Mesenchymal stem cell (in vitro differentiated cells and primary cell): ENCODE results near the gene NEDD9.
A peak's percentile ranks its signal among the peaks of the same experiment; 100 is the strongest.

ENCODE experiments used
- DNase-seq: peaks from one replicate; pipeline ENCODE4 v3.0.0-alpha.2; 2013
- H2AFZ ChIP-seq: one replicate; pipeline ENCODE4 v1.6.1; 2013; ENCODE audit warnings: low read depth, mild to moderate bottlenecking, control low read depth, inconsistent platforms, low read length, moderate library complexity
- H2AK5ac ChIP-seq: 2 replicates; pipeline ENCODE4 v1.6.1; 2013; ENCODE audit warnings: low read length, moderate library complexity, mild to moderate bottlenecking, inconsistent platforms; ENCODE audit not compliant: severe bottlenecking
- H2BK120ac ChIP-seq: one replicate; pipeline ENCODE4 v1.6.1; 2013; ENCODE audit warnings: low read depth, mild to moderate bottlenecking, inconsistent platforms, low read length, moderate library complexity
- H2BK12ac ChIP-seq, 2 experiments: one replicate each; pipeline ENCODE4 v1.6.1; 2013; ENCODE audit warnings: inconsistent platforms in 2 of 2, low read length in 2 of 2, mild to moderate bottlenecking in 2 of 2, moderate library complexity in 2 of 2, control low read depth in 1 of 2
- H2BK15ac ChIP-seq: one replicate; pipeline ENCODE4 v1.6.1; 2013; ENCODE audit warnings: mild to moderate bottlenecking, low read depth, inconsistent platforms; ENCODE audit not compliant: poor library complexity, severe bottlenecking
- H2BK5ac ChIP-seq: 2 replicates; pipeline ENCODE4 v1.6.1; 2013; ENCODE audit warnings: low read depth, mild to moderate bottlenecking, low read length, control low read depth, inconsistent platforms; ENCODE audit not compliant: poor library complexity, severe bottlenecking
- H3K14ac ChIP-seq, 2 experiments: one replicate each; pipeline ENCODE4 v1.6.1; 2013; ENCODE audit warnings: inconsistent platforms in 2 of 2, low read length in 2 of 2, control low read depth in 1 of 2, mild to moderate bottlenecking in 1 of 2, moderate library complexity in 1 of 2
- H3K18ac ChIP-seq, 2 experiments: one replicate each; pipeline ENCODE4 v1.6.1; 2013; ENCODE audit warnings: inconsistent platforms in 2 of 2, low read length in 2 of 2, control low read depth in 1 of 2, low read depth in 1 of 2, mild to moderate bottlenecking in 1 of 2
- H3K23ac ChIP-seq, 2 experiments: one replicate each; pipeline ENCODE4 v1.6.1; 2013; ENCODE audit warnings: inconsistent platforms in 2 of 2, low read length in 2 of 2, mild to moderate bottlenecking in 2 of 2, moderate library complexity in 2 of 2, control low read depth in 1 of 2
- H3K27ac ChIP-seq: 2 replicates; pipeline ENCODE4 v1.5.1; 2013; ENCODE audit warnings: mild to moderate bottlenecking, moderate library complexity, low read length, control low read depth, inconsistent platforms; ENCODE audit not compliant: poor library complexity, severe bottlenecking
- H3K27me3 ChIP-seq, 2 experiments: 2 replicates each; pipeline versions ENCODE4 v1.6.1 to v1.7.0; 2013; ENCODE audit warnings: low read length in 2 of 2, mild to moderate bottlenecking in 2 of 2, moderate library complexity in 2 of 2, control low read depth in 1 of 2, inconsistent platforms in 1 of 2; ENCODE audit not compliant: control insufficient read depth in 1 of 2, insufficient read depth in 1 of 2
- H3K36me3 ChIP-seq, 2 experiments: 2 replicates each; pipeline versions ENCODE4 v1.6.1 to v1.7.0; 2013; ENCODE audit warnings: low read length in 2 of 2, control low read depth in 1 of 2, inconsistent platforms in 1 of 2, low read depth in 1 of 2, mild to moderate bottlenecking in 1 of 2; ENCODE audit not compliant: insufficient read depth in 2 of 2, control insufficient read depth in 1 of 2
- H3K4ac ChIP-seq, 2 experiments: one replicate each; pipeline ENCODE4 v1.6.1; 2013; ENCODE audit warnings: inconsistent platforms in 2 of 2, low read length in 2 of 2, mild to moderate bottlenecking in 2 of 2, moderate library complexity in 2 of 2, control low read depth in 1 of 2, low read depth in 1 of 2
- H3K4me1 ChIP-seq: 2 replicates; pipeline ENCODE4 v1.6.1; 2013; ENCODE audit warnings: low read depth, low read length, control low read depth; ENCODE audit not compliant: control insufficient read depth, insufficient read depth
- H3K4me2 ChIP-seq: 2 replicates; pipeline ENCODE4 v1.6.1; 2013; ENCODE audit warnings: low read length, mild to moderate bottlenecking, inconsistent platforms; ENCODE audit not compliant: poor library complexity, severe bottlenecking
- H3K4me3 ChIP-seq, 2 experiments: 2 replicates each; pipeline versions ENCODE4 v1.5.1 to v1.7.0; 2013; ENCODE audit warnings: low read length in 2 of 2, mild to moderate bottlenecking in 2 of 2, control low read depth in 1 of 2, low read depth in 1 of 2; ENCODE audit not compliant: insufficient read depth in 1 of 2
- H3K79me1 ChIP-seq: replicated peaks from 2 replicates; pipeline ENCODE4 v1.6.1; 2013; ENCODE audit warnings: mild to moderate bottlenecking, control low read depth, low read length, inconsistent platforms; ENCODE audit not compliant: poor library complexity, severe bottlenecking
- H3K9ac ChIP-seq: 2 replicates; pipeline ENCODE4 v1.7.0; 2013; ENCODE audit warnings: mild to moderate bottlenecking, low read length, moderate library complexity
- H3K9me3 ChIP-seq: 2 replicates; pipeline ENCODE4 v1.7.0; 2013; ENCODE audit warnings: mild to moderate bottlenecking, low read length; ENCODE audit not compliant: control insufficient read depth
- H4K8ac ChIP-seq: one replicate; pipeline ENCODE4 v1.6.1; 2013; ENCODE audit warnings: inconsistent platforms, mild to moderate bottlenecking, low read length, moderate library complexity
- H4K91ac ChIP-seq: one replicate; pipeline ENCODE4 v1.6.1; 2013; ENCODE audit warnings: mild to moderate bottlenecking, low read length, inconsistent platforms
- WGBS: methylation state at CpG from one replicate; pipeline ENCODE4 v1.1.7; 2013; ENCODE audit warnings: mixed read lengths; 5-methylcytosine and 5-hydroxymethylcytosine counted together

The NEDD9 gene

GRCh38 chr6:11166948-11167347 lies 65.5 kb downstream of the NEDD9 start:
- Histone ChIP-seq H2BK120ac (no peak overlapping the region), H4K8ac (no peak overlapping the region), H2AK5ac (no peak overlapping the region), H3K4me1 (no peaks in the 10 kb centered on the region), H3K36me3 (no peaks in the 10 kb centered on the region), H2BK12ac (no peak overlapping the region), H3K9ac (no peak overlapping the region), H3K23ac (no peak overlapping the region), H3K9me3 (no peaks in the 10 kb centered on the region), H3K27ac (no peak overlapping the region), H2BK15ac (no peak overlapping the region), H3K4me2 (no peak overlapping the region), H3K18ac (no peak overlapping the region), H3K14ac (no peak overlapping the region), H3K27me3 (no peaks in the 10 kb centered on the region), H3K79me1 (peaks cover 3% of the 10 kb centered on the region), H3K4me3 (no peak overlapping the region), H2BK5ac (no peak overlapping the region), H4K91ac (no peak overlapping the region), H2AFZ (no peak overlapping the region), H3K4ac (no peak overlapping the region)
- 75% methylated on average over 4 of the region's 4 CpGs for WGBS
- DNase-seq, result no peak

DNA sequence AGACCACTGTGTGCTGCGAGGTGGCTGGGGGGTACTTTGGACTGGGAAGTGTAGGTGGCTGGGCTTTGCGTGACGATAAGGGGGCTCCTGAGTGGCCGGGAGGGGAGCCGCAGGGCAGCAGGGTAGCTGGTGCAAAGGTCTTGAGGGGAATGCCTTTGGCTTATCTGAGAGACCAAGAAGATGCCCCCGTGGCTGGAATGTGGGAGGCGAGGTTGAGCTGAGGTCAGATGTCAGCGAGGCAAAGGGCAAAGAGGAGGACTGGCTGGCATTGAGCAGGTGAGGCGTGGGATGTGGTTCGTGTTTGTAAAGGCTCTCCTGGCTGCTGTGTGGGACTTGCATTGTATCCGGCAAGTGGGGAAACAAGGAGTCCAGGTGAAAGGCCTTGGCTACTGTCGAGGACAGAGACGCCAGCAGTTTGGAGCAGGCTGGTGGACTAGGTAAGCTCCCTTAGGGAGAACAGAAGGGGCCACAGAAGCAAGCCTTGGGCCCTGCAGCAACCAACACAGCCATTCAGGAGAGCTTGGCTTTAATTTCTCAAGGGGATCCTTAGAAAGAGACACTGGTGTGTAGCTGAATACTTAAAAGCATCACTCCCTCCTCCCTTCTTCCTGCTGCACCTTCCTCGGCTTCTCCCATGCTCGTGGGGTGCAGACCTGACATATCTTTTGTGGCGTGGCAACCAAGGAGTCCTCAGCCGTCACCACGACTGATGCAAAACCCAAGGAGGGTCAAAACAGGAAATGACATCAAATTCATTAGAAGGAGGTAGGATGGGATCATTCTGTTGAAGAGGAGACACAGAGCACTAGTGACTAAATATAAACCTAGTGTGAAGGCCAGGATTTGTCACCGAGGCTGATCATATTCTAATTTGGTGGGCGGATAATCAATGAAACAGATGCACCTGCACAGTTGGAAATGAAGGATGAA lies 67.5 kb downstream of the NEDD9 start:
- Histone ChIP-seq H3K36me3 (no peaks in the 10 kb centered on the region), H2BK120ac (no peak overlapping the region), H3K4me1 (no peaks in the 10 kb centered on the region), H3K9ac (no peak overlapping the region), H4K91ac (peak overlapping the region; percentile 11), H2BK12ac (no peak overlapping the region), H3K14ac (no peak overlapping the region), H3K23ac (no peak overlapping the region), H3K4me3 (no peak overlapping the region), H3K27me3 (no peaks in the 10 kb centered on the region), H3K9me3 (no peaks in the 10 kb centered on the region), H3K4ac (no peak overlapping the region), H2AFZ (no peak overlapping the region), H3K18ac (no peak overlapping the region), H2AK5ac (no peak overlapping the region), H2BK5ac (no peak overlapping the region), H3K4me2 (no peak overlapping the region), H2BK15ac (no peak overlapping the region), H3K27ac (no peak overlapping the region), H4K8ac (no peak overlapping the region), H3K79me1 (peaks cover 3% of the 10 kb centered on the region)
- no peak for DNase-seq
- 94% methylated on average over 20 of the region's 20 CpGs for WGBS

DNA sequence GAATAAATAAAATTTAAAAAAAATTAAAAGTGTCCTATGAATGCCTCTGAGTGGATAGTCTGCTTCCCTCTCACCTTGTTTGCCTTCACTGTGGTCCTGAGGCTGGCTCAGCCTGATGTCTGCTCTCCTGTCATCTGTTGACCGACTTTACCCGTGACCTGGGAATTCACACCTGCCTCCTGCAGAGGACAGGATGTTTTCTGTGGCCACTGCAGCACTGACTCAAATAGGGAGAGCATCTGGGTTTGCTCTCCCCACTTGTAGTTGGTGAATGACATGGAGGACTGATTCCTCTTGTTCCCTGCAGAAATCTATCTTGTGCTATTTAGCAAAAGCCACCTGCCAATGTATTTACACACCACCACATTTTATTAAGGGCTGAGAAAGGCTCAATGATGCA lies 68.5 kb downstream of the NEDD9 start:
- no peak overlapping the region for H2AK5ac ChIP-seq
- H3K4me2 ChIP-seq, result no peak overlapping the region
- DNase-seq, result no peak
- 83% methylated on average over 2 of the region's 2 CpGs for WGBS
- H2BK120ac ChIP-seq, result no peak overlapping the region
- H3K27me3 ChIP-seq, result no peaks in the 10 kb centered on the region
- H4K91ac ChIP-seq, result no peak overlapping the region
- no peaks in the 10 kb centered on the region for H3K9me3 ChIP-seq
- H3K36me3 ChIP-seq, result no peaks in the 10 kb centered on the region
- H3K4me3 ChIP-seq, result no peak overlapping the region
- H2BK15ac ChIP-seq, result no peak overlapping the region
- H3K14ac ChIP-seq, result no peak overlapping the region
- no peaks in the 10 kb centered on the region for H3K4me1 ChIP-seq
- no peak overlapping the region for H3K27ac ChIP-seq
- H3K18ac ChIP-seq, result no peak overlapping the region
- no peak overlapping the region for H3K23ac ChIP-seq
- H2BK12ac ChIP-seq, result no peak overlapping the region
- H3K79me1 ChIP-seq, result peaks cover 3% of the 10 kb centered on the region
- no peak overlapping the region for H4K8ac ChIP-seq
- no peak overlapping the region for H2AFZ ChIP-seq
- no peak overlapping the region for H3K4ac ChIP-seq
- H3K9ac ChIP-seq, result no peak overlapping the region
- no peak overlapping the region for H2BK5ac ChIP-seq

- Histone ChIP-seq H4K8ac (no peak overlapping the region), H4K91ac (no peak overlapping the region), H2AK5ac (no peak overlapping the region), H3K9me3 (no peaks in the 10 kb centered on the region), H3K14ac (no peak overlapping the region), H2BK120ac (no peak overlapping the region), H3K18ac (no peak overlapping the region), H3K4me3 (no peak overlapping the region), H2BK12ac (no peak overlapping the region), H3K79me1 (peaks cover 3% of the 10 kb centered on the region), H3K4me2 (no peak overlapping the region), H2AFZ (no peak overlapping the region), H3K36me3 (no peaks in the 10 kb centered on the region), H2BK15ac (peak overlapping the region; percentile 37), H3K23ac (no peak overlapping the region), H2BK5ac (no peak overlapping the region), H3K4me1 (no peaks in the 10 kb centered on the region), H3K27me3 (no peaks in the 10 kb centered on the region), H3K9ac (no peak overlapping the region), H3K4ac (no peak overlapping the region), H3K27ac (no peak overlapping the region)
- 96% methylated on average over 3 of the region's 3 CpGs for WGBS
- DNase-seq, result no peak
Observed at GRCh38 chr6:11162262-11162661, 70.2 kb downstream of the NEDD9 start.
